ENCODE data around the gene VGLL4. TPM values are rescaled to one million over a fixed set of nuclear protein-coding genes. Genes with fewer than 3 reads are reported as not detected.

VGLL4 gene
- total RNA-seq, 2 experiments from 2014 or later: 34.2 to 35.5 TPM

- no peak for DNase-seq
- CTCF ChIA-PET: interaction anchor here (0.6 to 1.4 kb wide), 3 partner anchors 16 to 294 kb away, joined by 3 to 4 read pairs (median 3); no protein-coding TSS in a partner anchor
- no peaks in the 10 kb centered on the region for H3K9me3 Mint-ChIP-seq
- H3K4me1 Mint-ChIP-seq: no peaks in the 10 kb centered on the region
- H3K4me3 Mint-ChIP-seq: no peak overlapping the region
- H3K27me3 Mint-ChIP-seq: no peaks in the 10 kb centered on the region
- no peak overlapping the region for H3K27ac Mint-ChIP-seq
- POLR2A ChIA-PET: no interaction called here
- no peaks in the 10 kb centered on the region for H3K36me3 Mint-ChIP-seq (ENCODE audit: low read depth)
Observed at GRCh38 chr3:11662392-11662990, 18.8 kb upstream of the VGLL4 start.

- no peaks in the 10 kb centered on the region for H3K36me3 Mint-ChIP-seq (ENCODE audit: low read depth)
- POLR2A ChIA-PET: no interaction called here
- no peak for DNase-seq
- H3K27ac Mint-ChIP-seq: no peak overlapping the region
- H3K9me3 Mint-ChIP-seq: no peaks in the 10 kb centered on the region
- H3K4me3 Mint-ChIP-seq: no peak overlapping the region
- no peaks in the 10 kb centered on the region for H3K27me3 Mint-ChIP-seq
- H3K4me1 Mint-ChIP-seq: no peaks in the 10 kb centered on the region
- CTCF ChIA-PET: interaction anchor here (1.0 to 1.4 kb wide), 2 partner anchors 16 to 282 kb away, joined by 3 read pairs; no protein-coding TSS in a partner anchor
Observed at GRCh38 chr3:11661827-11662226, 18.1 kb upstream of the VGLL4 start.

GRCh38 chr3:11661052-11661656 lies 17.4 kb upstream of the VGLL4 start:
- no peak overlapping the region for H3K27ac Mint-ChIP-seq
- CTCF ChIA-PET: no interaction called here

GRCh38 chr3:11660242-11660641 lies 16.5 kb upstream of the VGLL4 start:
- H3K27ac Mint-ChIP-seq: no peak overlapping the region
- CTCF ChIA-PET: interaction anchor here (0.5 to 0.7 kb wide), 3 partner anchors 282 to 1624 kb away, joined by 3 read pairs; no protein-coding TSS in a partner anchor
- POLR2A ChIA-PET: no interaction called here

More at GRCh38 chr3:11661052-11661656, 17.4 kb upstream of the VGLL4 start:
- no peak overlapping the region for H3K4me3 Mint-ChIP-seq
- no peaks in the 10 kb centered on the region for H3K27me3 Mint-ChIP-seq
- no peaks in the 10 kb centered on the region for H3K4me1 Mint-ChIP-seq
- no peaks in the 10 kb centered on the region for H3K9me3 Mint-ChIP-seq
- DNase-seq: no peak
- H3K36me3 Mint-ChIP-seq (ENCODE audit: low read depth): no peaks in the 10 kb centered on the region
- POLR2A ChIA-PET: no interaction called here

GRCh38 chr3:11658180-11658579 lies 14.5 kb upstream of the VGLL4 start:
- H3K27ac Mint-ChIP-seq: no peak overlapping the region
- H3K4me3 Mint-ChIP-seq: no peak overlapping the region
- ChIA-PET CTCF (interaction anchor here (1.0 kb wide), 1 partner anchor 146 kb away, joined by 3 read pairs; no protein-coding TSS in a partner anchor), POLR2A (interaction anchor here (0.6 to 0.7 kb wide), 2 partner anchors 162 to 523 kb away, joined by 3 to 4 read pairs; no protein-coding TSS in a partner anchor)
- no peaks in the 10 kb centered on the region for H3K27me3 Mint-ChIP-seq
- H3K36me3 Mint-ChIP-seq (ENCODE audit: low read depth): no peaks in the 10 kb centered on the region
- H3K9me3 Mint-ChIP-seq: no peaks in the 10 kb centered on the region
- H3K4me1 Mint-ChIP-seq: peaks cover 3% of the 10 kb centered on the region
- no peak for DNase-seq

More at GRCh38 chr3:11660242-11660641, 16.5 kb upstream of the VGLL4 start:
- Mint-ChIP-seq H3K4me3 (no peak overlapping the region), H3K36me3 (ENCODE audit: low read depth) (no peaks in the 10 kb centered on the region), H3K27me3 (no peaks in the 10 kb centered on the region), H3K4me1 (peaks cover 3% of the 10 kb centered on the region), H3K9me3 (no peaks in the 10 kb centered on the region)
- DNase-seq: no peak

- no peaks in the 10 kb centered on the region for H3K27me3 Mint-ChIP-seq
- peaks cover 3% of the 10 kb centered on the region for H3K4me1 Mint-ChIP-seq
- H3K27ac Mint-ChIP-seq: no peak overlapping the region
- H3K9me3 Mint-ChIP-seq: no peaks in the 10 kb centered on the region
- no peak overlapping the region for H3K4me3 Mint-ChIP-seq
- POLR2A ChIA-PET: no interaction called here
- CTCF ChIA-PET: interaction anchor here (1.6 kb wide), 1 partner anchor 276 kb away, joined by 4 read pairs; no protein-coding TSS in a partner anchor
- H3K36me3 Mint-ChIP-seq (ENCODE audit: low read depth): no peaks in the 10 kb centered on the region
- DNase-seq: no peak
Observed at GRCh38 chr3:11655196-11655928, 11.6 kb upstream of the VGLL4 start.

GRCh38 chr3:11654166-11654565 lies 10.5 kb upstream of the VGLL4 start:
- POLR2A ChIA-PET: no interaction called here
- Mint-ChIP-seq H3K4me3 (no peak overlapping the region), H3K4me1 (peaks cover 3% of the 10 kb centered on the region), H3K27me3 (no peaks in the 10 kb centered on the region), H3K27ac (no peak overlapping the region), H3K9me3 (no peaks in the 10 kb centered on the region), H3K36me3 (ENCODE audit: low read depth) (no peaks in the 10 kb centered on the region)
- CTCF ChIA-PET: no interaction called here
- no peak for DNase-seq

- Mint-ChIP-seq H3K27ac (no peak overlapping the region), H3K9me3 (no peaks in the 10 kb centered on the region), H3K36me3 (ENCODE audit: low read depth) (no peaks in the 10 kb centered on the region), H3K4me1 (peaks cover 3% of the 10 kb centered on the region), H3K27me3 (peaks cover 4% of the 10 kb centered on the region), H3K4me3 (no peak overlapping the region)
- POLR2A ChIA-PET: no interaction called here
- no peak for DNase-seq
- CTCF ChIA-PET: interaction anchor here (0.9 kb wide), 1 partner anchor 86 kb away, joined by 3 read pairs; no protein-coding TSS in a partner anchor
Observed at GRCh38 chr3:11653298-11654055, 9.8 kb upstream of the VGLL4 start.

- H3K4me1 Mint-ChIP-seq: peaks cover 3% of the 10 kb centered on the region
- no peaks in the 10 kb centered on the region for H3K9me3 Mint-ChIP-seq
- H3K36me3 Mint-ChIP-seq (ENCODE audit: low read depth): no peaks in the 10 kb centered on the region
- no peak overlapping the region for H3K4me3 Mint-ChIP-seq
- POLR2A ChIA-PET: no interaction called here
- H3K27me3 Mint-ChIP-seq: peaks cover 4% of the 10 kb centered on the region
- no peak for DNase-seq
- H3K27ac Mint-ChIP-seq: no peak overlapping the region
- CTCF ChIA-PET: interaction anchor here (1.4 kb wide), 1 partner anchor 20 kb away, joined by 3 read pairs; no protein-coding TSS in a partner anchor
Observed at GRCh38 chr3:11651900-11652299, 8.2 kb upstream of the VGLL4 start.

- Mint-ChIP-seq H3K27me3 (peaks cover 4% of the 10 kb centered on the region), H3K4me3 (no peak overlapping the region), H3K4me1 (peaks cover 3% of the 10 kb centered on the region), H3K9me3 (no peaks in the 10 kb centered on the region), H3K36me3 (ENCODE audit: low read depth) (no peaks in the 10 kb centered on the region), H3K27ac (no peak overlapping the region)
- DNase-seq: no peak
- CTCF ChIA-PET: interaction anchor here (0.7 to 1.4 kb wide), 2 partner anchors 20 to 152 kb away, joined by 3 read pairs; no protein-coding TSS in a partner anchor
- POLR2A ChIA-PET: no interaction called here
Observed at GRCh38 chr3:11651477-11651876, 7.8 kb upstream of the VGLL4 start.

GRCh38 chr3:11650391-11650790 lies 6.7 kb upstream of the VGLL4 start:
- Mint-ChIP-seq H3K9me3 (no peaks in the 10 kb centered on the region), H3K27ac (no peak overlapping the region), H3K4me1 (no peaks in the 10 kb centered on the region), H3K27me3 (peaks cover 4% of the 10 kb centered on the region), H3K36me3 (ENCODE audit: low read depth) (no peaks in the 10 kb centered on the region), H3K4me3 (no peak overlapping the region)
- DNase-seq: no peak
- ChIA-PET POLR2A (no interaction called here), CTCF (interaction anchor here (1.0 to 1.4 kb wide), 4 partner anchors 15 to 277 kb away, joined by 3 read pairs; no protein-coding TSS in a partner anchor)

- Mint-ChIP-seq H3K4me3 (no peak overlapping the region), H3K27me3 (peaks cover 4% of the 10 kb centered on the region), H3K4me1 (peaks cover 5% of the 10 kb centered on the region), H3K27ac (no peak overlapping the region), H3K36me3 (ENCODE audit: low read depth) (no peaks in the 10 kb centered on the region), H3K9me3 (no peaks in the 10 kb centered on the region)
- ChIA-PET POLR2A (no interaction called here), CTCF (no interaction called here)
- DNase-seq: no peak
Observed at GRCh38 chr3:11648735-11649134, 5.0 kb upstream of the VGLL4 start.

Data from activated CD4-positive, alpha-beta T cell treated with anti-CD3 and anti-CD28 coated beads, Interleukin-2, amount 10 ng/mL, durations not matched to agents 7 days and 5 days (primary cell).